Testis (tissue), 3 donors: Measurements from ENCODE around the gene MED17. TPM values are rescaled to one million over a fixed set of nuclear protein-coding genes. Genes with fewer than 3 reads are reported as not detected.
"Not testable (repeated sequence)": the region's sequence is repeated elsewhere in the genome, so short reads cannot be mapped to it uniquely, and the experiment has no call there.

ENCODE experiments used
- DNase-seq: peaks from one replicate; pipeline ENCODE4 v3.0.0-alpha.2; 2019
- H3K27ac ChIP-seq, 2 donors: fragments of 200-600 bp; sonication (generic); one replicate each; pipeline ENCODE4 v1.5.1; 2019
- H3K27me3 ChIP-seq: fragments of 200-600 bp; sonication (generic); one replicate; pipeline ENCODE4 v1.5.1; 2019
- H3K36me3 ChIP-seq: fragments of 200-600 bp; sonication (generic); one replicate; pipeline ENCODE4 v1.5.1; 2017; ENCODE audit warnings: low read depth; ENCODE audit errors: missing control alignments
- H3K4me1 ChIP-seq: fragments of 200-600 bp; sonication (generic); one replicate; pipeline ENCODE4 v1.5.1; 2019
- H3K4me3 ChIP-seq, 2 donors: fragments of 200-600 bp; sonication (generic); one replicate each; pipeline ENCODE4 v1.5.1; 2017 to 2019
- H3K9me3 ChIP-seq: fragments of 200-600 bp; sonication (generic); one replicate; pipeline ENCODE4 v1.5.1; 2017
- POLR2A ChIP-seq: fragments of 450-650 bp; IDR thresholded peaks from one replicate; pipeline ENCODE4 v1.6.1; 2017; ENCODE audit warnings: antibody characterized with exemption, mild to moderate bottlenecking, moderate library complexity
- WGBS, 2 donors: methylation state at CpG; one replicate each; pipeline ENCODE4 v1.1.5; 2018; 5-methylcytosine and 5-hydroxymethylcytosine counted together
- intact Hi-C: fragments of 100-400 bp; cut with DNase I; formaldehyde crosslinking; loops from one replicate; pipeline ENCODE4 v1.15.1; 2023; ENCODE audit warnings: low total_unique reads
- polyA plus RNA-seq: library from polyadenylated mRNA; stranded (reverse); fragments of 350-450 nt; fragmentation: Illumina TruSeq; extraction: RNeasy Lipid Tissue Mini Kit (QIAGEN cat#74804); gene quantifications from one replicate; pipeline ENCODE4 v1.2.3, GENCODE V29; 2014; ENCODE audit warnings: low read depth, low replicate concordance; ENCODE audit not compliant: insufficient read depth
- total RNA-seq, 2 donors: library from RNA; depleted of rRNA; stranded (reverse); fragments of >200 nt; gene quantifications; one replicate each; pipeline ENCODE4 v1.2.3, GENCODE V29; 2016
- TF ChIP-seq, protein P1 (sequence below), 3 experiments: fragments of 450-650 bp in 2 of 3; fragments of 200-600 bp in 1 of 3; sonication (generic) in 1 of 3; IDR thresholded peaks; one replicate each; pipeline ENCODE4 v1.5.1; 2016 to 2019; ENCODE audit warnings: antibody characterized with exemption in 3 of 3, mild to moderate bottlenecking in 2 of 3, moderate library complexity in 1 of 3

The MED17 gene
- total and polyA plus RNA-seq, 3 donors from 2014 or later: 22.4 to 29.8 (median 23.2) TPM

DNA sequence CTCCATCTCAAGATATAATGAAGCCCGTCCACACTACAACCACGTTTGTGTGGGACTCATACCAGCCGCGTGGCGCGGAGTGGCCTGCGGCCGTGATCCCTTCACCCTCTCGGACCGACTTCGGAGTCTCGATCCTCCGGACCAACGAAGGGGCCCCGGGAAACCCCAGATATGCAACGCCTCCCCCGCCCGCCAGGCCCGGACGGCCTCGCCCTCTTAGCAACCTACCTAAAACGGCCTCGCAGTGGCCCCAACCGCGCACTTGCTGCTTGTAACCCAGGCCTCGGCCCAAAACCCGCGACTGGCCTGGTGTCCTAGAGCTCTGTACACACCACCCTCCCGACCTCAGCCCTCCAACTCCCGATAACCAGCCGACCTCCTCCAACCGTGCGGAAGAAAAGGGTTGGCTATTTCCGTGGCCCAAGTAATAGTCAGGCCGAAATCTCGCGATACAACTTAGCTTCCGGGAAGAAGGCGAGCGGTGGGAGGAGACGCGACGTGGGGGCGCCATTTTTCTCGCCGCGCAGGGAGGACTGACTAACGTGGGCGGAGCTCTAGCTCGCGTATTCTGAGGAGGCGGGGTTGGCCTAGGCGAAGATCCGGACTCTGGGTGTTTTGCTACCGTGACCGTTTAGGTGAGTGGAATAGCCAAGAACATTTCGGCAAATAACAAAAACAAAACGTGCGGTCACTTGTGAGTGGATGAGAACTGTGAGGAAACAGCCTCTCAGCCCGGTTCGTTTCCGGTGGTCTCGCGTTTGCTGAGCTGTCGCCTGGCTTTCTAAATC, 42.8 kb upstream of the MED17 start, which contains the start of the genes C11orf54 and TAF1D:
C11orf54 (plus strand) TSS at position 579 of the 788 bp plus-strand sequence. CDS start 5,722 bp downstream, outside the sequence.
TAF1D (minus strand) TSS at position 402 of the 788 bp plus-strand sequence. CDS start 2,191 bp downstream, outside the sequence.
- Histone ChIP-seq H3K4me3 (peak within 1 kb of the TSS; percentile 77 to 92), H3K27ac (peak within 1 kb of the TSS; percentile 79 to 96), H3K4me1 (peaks cover 24% of the 10 kb centered on the region), H3K27me3 (no peaks in the 10 kb centered on the region), H3K9me3 (no peaks in the 10 kb centered on the region), H3K36me3 (no peaks in the 10 kb centered on the region)
- no peak for TF ChIP-seq POLR2A
- TF ChIP-seq, protein P1, sequence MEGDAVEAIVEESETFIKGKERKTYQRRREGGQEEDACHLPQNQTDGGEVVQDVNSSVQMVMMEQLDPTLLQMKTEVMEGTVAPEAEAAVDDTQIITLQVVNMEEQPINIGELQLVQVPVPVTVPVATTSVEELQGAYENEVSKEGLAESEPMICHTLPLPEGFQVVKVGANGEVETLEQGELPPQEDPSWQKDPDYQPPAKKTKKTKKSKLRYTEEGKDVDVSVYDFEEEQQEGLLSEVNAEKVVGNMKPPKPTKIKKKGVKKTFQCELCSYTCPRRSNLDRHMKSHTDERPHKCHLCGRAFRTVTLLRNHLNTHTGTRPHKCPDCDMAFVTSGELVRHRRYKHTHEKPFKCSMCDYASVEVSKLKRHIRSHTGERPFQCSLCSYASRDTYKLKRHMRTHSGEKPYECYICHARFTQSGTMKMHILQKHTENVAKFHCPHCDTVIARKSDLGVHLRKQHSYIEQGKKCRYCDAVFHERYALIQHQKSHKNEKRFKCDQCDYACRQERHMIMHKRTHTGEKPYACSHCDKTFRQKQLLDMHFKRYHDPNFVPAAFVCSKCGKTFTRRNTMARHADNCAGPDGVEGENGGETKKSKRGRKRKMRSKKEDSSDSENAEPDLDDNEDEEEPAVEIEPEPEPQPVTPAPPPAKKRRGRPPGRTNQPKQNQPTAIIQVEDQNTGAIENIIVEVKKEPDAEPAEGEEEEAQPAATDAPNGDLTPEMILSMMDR (IDR thresholded peaks at IDR 0.05): peak in 1 of 3 experiments; percentile 4
- intact Hi-C loops: no loop called here
- 1% methylated on average over 46 to 57 of the region's 65 CpGs for WGBS, 2 donors
- peak; percentile 98 for DNase-seq

DNA sequence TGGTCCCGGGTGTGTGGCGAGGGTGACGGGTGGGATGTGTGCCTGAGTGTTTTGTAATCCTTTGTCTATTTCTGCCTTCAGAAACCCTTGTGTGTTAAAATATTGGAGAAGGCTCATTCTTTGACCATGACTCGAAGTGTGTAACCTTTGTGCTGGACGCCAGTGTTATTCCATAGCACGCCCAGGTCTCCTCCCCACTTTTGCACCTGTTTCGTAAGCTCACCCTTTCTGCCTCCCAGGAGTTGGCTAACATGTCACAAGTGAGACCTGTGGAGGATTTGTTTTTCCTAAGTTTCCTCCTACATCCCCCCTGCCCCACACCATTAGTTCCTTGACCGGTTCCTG, 42.2 kb upstream of the MED17 start:
- intact Hi-C loops: no loop called here
- DNase-seq: no peak
- peak overlapping the region; percentile 79 to 96 for H3K27ac ChIP-seq
- no peaks in the 10 kb centered on the region for H3K36me3 ChIP-seq
- H3K4me3 ChIP-seq: peak overlapping the region; percentile 77 to 92
- no peaks in the 10 kb centered on the region for H3K9me3 ChIP-seq
- H3K27me3 ChIP-seq: no peaks in the 10 kb centered on the region
- H3K4me1 ChIP-seq: peaks cover 25% of the 10 kb centered on the region
- 1% methylated on average over 8 of the region's 8 CpGs for WGBS, 2 donors
- TF ChIP-seq POLR2A: no peak
- TF ChIP-seq, protein P1 (IDR thresholded peaks at IDR 0.05): no peak

DNA sequence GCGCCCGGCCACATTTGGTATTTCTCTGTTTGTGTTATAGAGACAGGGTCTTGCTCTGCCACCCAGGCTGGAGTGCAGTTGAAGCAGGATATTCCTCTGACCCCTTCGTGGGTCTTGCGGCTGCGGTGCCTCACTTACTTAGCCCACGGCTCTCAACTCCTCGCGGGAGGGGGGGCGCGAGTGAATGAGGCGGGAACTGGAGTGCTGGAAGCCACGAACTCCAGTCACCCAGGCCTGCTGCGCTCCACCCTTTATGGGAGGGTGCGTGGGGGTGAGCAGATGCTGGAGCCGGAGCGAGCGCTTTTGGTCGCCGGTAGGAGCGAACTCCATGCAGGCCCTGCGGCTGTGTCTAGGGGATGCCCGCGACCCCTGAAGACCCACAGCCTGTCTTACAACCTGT, 40.8 kb upstream of the MED17 start:
- WGBS, 2 donors: 63 to 65% methylated on average over 5 to 22 of the region's 23 CpGs
- DNase-seq: no peak
- peaks cover 28% of the 10 kb centered on the region for H3K4me1 ChIP-seq
- no peaks in the 10 kb centered on the region for H3K27me3 ChIP-seq
- H3K27ac ChIP-seq: peak overlapping the region in 1 of 2 donors; percentile 96
- H3K4me3 ChIP-seq: peak overlapping the region in 1 of 2 donors; percentile 77
- intact Hi-C loops: no loop called here
- no peaks in the 10 kb centered on the region for H3K9me3 ChIP-seq
- no peak for TF ChIP-seq POLR2A
- TF ChIP-seq, protein P1 (IDR thresholded peaks at IDR 0.05): no peak
- H3K36me3 ChIP-seq: no peaks in the 10 kb centered on the region

DNA sequence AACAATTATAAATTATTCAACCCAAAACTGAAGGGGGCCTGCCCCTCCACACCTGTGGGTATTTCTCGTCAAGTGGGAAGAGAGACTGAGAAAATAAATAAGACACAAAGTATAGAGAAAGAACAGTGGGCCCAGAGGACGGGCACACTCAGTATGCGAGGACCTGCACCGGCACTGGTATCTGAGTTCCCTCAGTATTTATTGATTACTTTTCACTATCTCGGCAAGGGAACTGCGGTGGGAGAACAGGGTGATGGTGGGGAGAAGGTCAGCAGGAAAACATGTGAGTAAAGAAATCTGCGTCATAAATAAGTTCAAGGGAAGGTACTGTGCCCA, 39.4 kb upstream of the MED17 start:
- intact Hi-C loops: no loop called here
- Histone ChIP-seq H3K27ac (peak overlapping the region; percentile 76 to 96), H3K4me1 (peaks cover 28% of the 10 kb centered on the region), H3K36me3 (no peaks in the 10 kb centered on the region), H3K4me3 (no peak overlapping the region), H3K27me3 (no peaks in the 10 kb centered on the region), H3K9me3 (no peaks in the 10 kb centered on the region)
- TF ChIP-seq POLR2A: no peak
- TF ChIP-seq, protein P1 (IDR thresholded peaks at IDR 0.05): no peak
- no peak for DNase-seq
- WGBS, 2 donors: 33 to 52% methylated on average over 7 of the region's 7 CpGs

DNA sequence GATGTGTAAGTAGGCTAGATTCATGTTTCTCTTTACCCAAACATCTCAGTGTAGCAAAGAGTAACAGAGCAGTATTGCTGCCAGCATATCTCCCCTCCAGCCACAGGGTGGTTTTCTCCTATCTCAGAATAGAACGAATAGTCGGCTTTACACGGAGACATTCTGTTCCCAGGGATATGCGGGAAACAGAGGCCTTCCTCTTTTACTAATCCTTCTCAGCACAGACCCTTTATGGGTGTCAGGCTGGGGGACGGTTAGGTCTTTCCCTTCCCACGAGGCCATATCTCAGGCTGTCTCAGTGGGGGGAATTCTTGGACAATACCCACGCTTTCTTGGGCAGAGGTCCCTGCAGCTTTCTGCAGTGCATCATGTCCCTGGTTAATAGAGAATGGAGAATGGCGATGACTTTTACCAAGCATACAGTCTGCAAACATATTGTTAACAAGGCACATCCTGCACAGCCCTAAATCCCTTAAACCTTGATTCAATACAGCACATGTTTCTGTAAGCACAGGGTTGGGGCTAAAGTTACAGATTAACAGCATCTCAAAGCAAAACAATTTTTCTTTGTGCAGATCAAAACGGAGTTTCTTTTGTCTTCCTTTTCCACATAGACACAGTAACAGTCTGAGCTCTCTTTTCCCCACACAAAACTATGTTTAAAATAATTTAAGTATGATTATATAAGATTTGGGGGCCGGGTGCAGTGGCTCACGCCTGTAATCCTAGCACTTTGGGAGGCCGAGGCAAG, 38.9 kb upstream of the MED17 start:
- H3K27me3 ChIP-seq, H3K36me3 ChIP-seq, H3K9me3 ChIP-seq, intact Hi-C loops, H3K4me3 ChIP-seq: not testable (repeated sequence)
- 28 to 42% methylated on average over 12 of the region's 12 CpGs for WGBS, 2 donors
- peak overlapping the region; percentile 76 to 96 for H3K27ac ChIP-seq
- H3K4me1 ChIP-seq: peaks cover 25% of the 10 kb centered on the region
- peak; percentile 58 for DNase-seq
